Psoas muscle (tissue), 8 donors: Measurements from ENCODE around the gene RANBP10. TPM values are rescaled to one million over a fixed set of nuclear protein-coding genes. Genes with fewer than 3 reads are reported as not detected.
"Not testable (repeated sequence)": the region's sequence is repeated elsewhere in the genome, so short reads cannot be mapped to it uniquely, and the experiment has no call there.

Experiments used
- ATAC-seq, 4 donors: fragments of 200-7000 bp; cut with Tn5 transposase; one replicate each; pipeline ENCODE4 v1.9.1; 2020; ENCODE audit warnings: moderate library complexity in 3 of 4, mild to moderate bottlenecking in 2 of 4
- DNase-seq, 2 donors: peaks; one replicate each; pipeline ENCODE4 v3.0.0-alpha.2; 2020
- H3K27ac ChIP-seq: fragments of 200-600 bp; one replicate; pipeline ENCODE4 v1.8.0; 2022
- H3K27me3 ChIP-seq, 3 donors: fragments of 200-600 bp in 1 of 3; one replicate each; pipeline versions ENCODE4 v1.6.1 to v1.8.0; 2013 to 2022; ENCODE audit warnings: low read length in 2 of 3, mild to moderate bottlenecking in 2 of 3, moderate library complexity in 1 of 3; ENCODE audit not compliant: insufficient read depth in 3 of 3
- H3K36me3 ChIP-seq, 2 donors: fragments of 200-600 bp in 1 of 2; one replicate each; pipeline versions ENCODE4 v1.6.1 to v1.8.0; 2013 to 2022; ENCODE audit warnings: low read depth in 1 of 2, mild to moderate bottlenecking in 1 of 2, moderate library complexity in 1 of 2; ENCODE audit not compliant: insufficient read depth in 1 of 2
- H3K4me1 ChIP-seq: fragments of 200-600 bp; one replicate; pipeline ENCODE4 v1.8.0; 2022
- H3K4me3 ChIP-seq: fragments of 200-600 bp; one replicate; pipeline ENCODE4 v1.8.0; 2022; ENCODE audit warnings: mild to moderate bottlenecking
- H3K9me3 ChIP-seq: fragments of 200-600 bp; one replicate; pipeline ENCODE4 v1.8.0; 2022
- WGBS, 3 donors: extraction: QIAGEN DNeasy Blood & Tissue Kit; methylation state at CpG; one replicate each; pipeline versions ENCODE4 v1.1.6 to v1.1.7; 2013; 5-methylcytosine and 5-hydroxymethylcytosine counted together
- intact Hi-C, 2 donors: fragments of 100-400 bp; cut with DNase I; formaldehyde crosslinking; loops; one replicate each; pipeline versions ENCODE4 v1.11.0 to v1.14.2; 2022
- polyA plus RNA-seq, 3 donors: library from polyadenylated mRNA; stranded (reverse); fragments of 200-250 nt; gene quantifications; one replicate each; pipeline ENCODE4 v1.2.3, GENCODE V29; 2013
- total RNA-seq, 4 donors: library from RNA; stranded (reverse); fragmentation: NEBNext Ultra II Directional in 2 of 4; extraction: Animal tissue kit (Norgen Biotek cat#: 25700) in 2 of 4; gene quantifications; one replicate each; pipeline versions ENCODE4 v1.2.1 to v1.2.4, GENCODE V29; 2021 to 2023
- TF ChIP-seq, protein P1 (sequence below): fragments of 200-600 bp; IDR thresholded peaks from one replicate; pipeline ENCODE4 v1.8.0; 2022; ENCODE audit warnings: antibody characterized with exemption
- donor health status: healthy with polysubstance abuse.
- donor health status: DM: no; HTN: no; CAD: no; lungs with moderate emphysema.
- donor health status: Bipolar disorder and iron deficiency.
- donor health status: healthy.
- donor health status: DM: yes; HTN: yes; CAD: no.
- donor health status: DM: no; HTN: no; CAD: no.
- donor health status: DM: no; HTN: no; CAD: no.
- donor health status: DM: yes; HTN: yes; CAD: no.

The RANBP10 gene
- total and polyA plus RNA-seq, 7 donors: 9.1 to 27.9 (median 17.6) TPM

- Histone ChIP-seq H3K27me3 (no peaks in the 10 kb centered on the region), H3K4me3 (peak overlapping the region; percentile 100), H3K36me3 (peaks cover 0 to 5% of the 10 kb centered on the region in 2 donors), H3K27ac (peak overlapping the region; percentile 100), H3K4me1 (peaks cover 32% of the 10 kb centered on the region), H3K9me3 (no peaks in the 10 kb centered on the region)
- no peak for DNase-seq
- WGBS, 3 donors: 30 to 39% (median 32%) methylated on average over 17 of the region's 17 CpGs
- peak; percentile 1 to 20 (median 12) for ATAC-seq
- TF ChIP-seq, protein P1, sequence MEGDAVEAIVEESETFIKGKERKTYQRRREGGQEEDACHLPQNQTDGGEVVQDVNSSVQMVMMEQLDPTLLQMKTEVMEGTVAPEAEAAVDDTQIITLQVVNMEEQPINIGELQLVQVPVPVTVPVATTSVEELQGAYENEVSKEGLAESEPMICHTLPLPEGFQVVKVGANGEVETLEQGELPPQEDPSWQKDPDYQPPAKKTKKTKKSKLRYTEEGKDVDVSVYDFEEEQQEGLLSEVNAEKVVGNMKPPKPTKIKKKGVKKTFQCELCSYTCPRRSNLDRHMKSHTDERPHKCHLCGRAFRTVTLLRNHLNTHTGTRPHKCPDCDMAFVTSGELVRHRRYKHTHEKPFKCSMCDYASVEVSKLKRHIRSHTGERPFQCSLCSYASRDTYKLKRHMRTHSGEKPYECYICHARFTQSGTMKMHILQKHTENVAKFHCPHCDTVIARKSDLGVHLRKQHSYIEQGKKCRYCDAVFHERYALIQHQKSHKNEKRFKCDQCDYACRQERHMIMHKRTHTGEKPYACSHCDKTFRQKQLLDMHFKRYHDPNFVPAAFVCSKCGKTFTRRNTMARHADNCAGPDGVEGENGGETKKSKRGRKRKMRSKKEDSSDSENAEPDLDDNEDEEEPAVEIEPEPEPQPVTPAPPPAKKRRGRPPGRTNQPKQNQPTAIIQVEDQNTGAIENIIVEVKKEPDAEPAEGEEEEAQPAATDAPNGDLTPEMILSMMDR: no peak
- intact Hi-C loops: loop anchor here in 1 of 2 donors (10.0 kb wide), 1 partner anchor 393 kb away; the partner anchor contains the start of gene ESRP2
Observed at GRCh38 chr16:67841198-67841815, 34.9 kb upstream of the RANBP10 start.

- H3K27ac ChIP-seq: no peak overlapping the region
Observed at GRCh38 chr16:67837811-67838210, 31.5 kb upstream of the RANBP10 start.

DNA sequence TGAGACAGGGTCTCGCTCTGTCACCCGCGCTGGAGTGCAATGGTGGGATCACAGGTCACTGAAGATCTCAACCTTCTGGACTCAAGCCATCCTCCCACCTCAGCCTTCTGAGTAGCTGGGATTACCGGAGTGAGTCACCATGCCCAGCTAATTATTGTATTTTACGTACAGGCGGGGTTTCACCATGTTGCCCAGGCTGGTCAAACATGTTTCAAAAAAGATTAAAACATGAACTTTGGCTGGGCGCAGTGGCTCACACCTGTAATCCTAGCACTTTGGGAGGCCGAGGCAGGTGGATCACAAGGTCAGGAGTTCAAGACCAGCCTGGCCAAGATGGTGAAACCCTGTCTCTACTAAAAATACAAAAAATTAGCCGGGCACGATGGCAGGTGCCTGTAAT, 30.8 kb upstream of the RANBP10 start:
- intact Hi-C loops, H3K27ac ChIP-seq, ATAC-seq, DNase-seq, H3K36me3 ChIP-seq, H3K9me3 ChIP-seq, H3K4me3 ChIP-seq, H3K27me3 ChIP-seq: not testable (repeated sequence)
- H3K4me1 ChIP-seq: peaks cover 22% of the 10 kb centered on the region
- 79 to 89% (median 88%) methylated on average over 10 of the region's 10 CpGs for WGBS, 3 donors

More at GRCh38 chr16:67837811-67838210, 31.5 kb upstream of the RANBP10 start:
- intact Hi-C loops: no loop called here
- Histone ChIP-seq H3K36me3 (no peaks in the 10 kb centered on the region), H3K4me1 (peaks cover 17% of the 10 kb centered on the region), H3K9me3 (no peaks in the 10 kb centered on the region), H3K4me3 (no peak overlapping the region), H3K27me3 (no peaks in the 10 kb centered on the region)
- ATAC-seq (no peak), DNase-seq (no peak)
- WGBS, 3 donors: 68 to 83% (median 80%) methylated on average over 2 of the region's 2 CpGs
- TF ChIP-seq, protein P1: no peak

GRCh38 chr16:67834242-67834614, 27.9 kb upstream of the RANBP10 start:
- Histone ChIP-seq H3K27me3 (no peaks in the 10 kb centered on the region), H3K36me3 (peaks cover 3 to 31% of the 10 kb centered on the region in 2 donors), H3K4me1 (peaks cover 17% of the 10 kb centered on the region), H3K4me3 (peak overlapping the region; percentile 80), H3K27ac (peak overlapping the region; percentile 80), H3K9me3 (no peaks in the 10 kb centered on the region)
- DNase-seq: no peak
- intact Hi-C loops: no loop called here
- peak in 1 of 4 donors; percentile 1 for ATAC-seq
- WGBS, 3 donors: 69 to 82% (median 81%) methylated on average over 10 of the region's 10 CpGs
- TF ChIP-seq, protein P1: no peak

DNA sequence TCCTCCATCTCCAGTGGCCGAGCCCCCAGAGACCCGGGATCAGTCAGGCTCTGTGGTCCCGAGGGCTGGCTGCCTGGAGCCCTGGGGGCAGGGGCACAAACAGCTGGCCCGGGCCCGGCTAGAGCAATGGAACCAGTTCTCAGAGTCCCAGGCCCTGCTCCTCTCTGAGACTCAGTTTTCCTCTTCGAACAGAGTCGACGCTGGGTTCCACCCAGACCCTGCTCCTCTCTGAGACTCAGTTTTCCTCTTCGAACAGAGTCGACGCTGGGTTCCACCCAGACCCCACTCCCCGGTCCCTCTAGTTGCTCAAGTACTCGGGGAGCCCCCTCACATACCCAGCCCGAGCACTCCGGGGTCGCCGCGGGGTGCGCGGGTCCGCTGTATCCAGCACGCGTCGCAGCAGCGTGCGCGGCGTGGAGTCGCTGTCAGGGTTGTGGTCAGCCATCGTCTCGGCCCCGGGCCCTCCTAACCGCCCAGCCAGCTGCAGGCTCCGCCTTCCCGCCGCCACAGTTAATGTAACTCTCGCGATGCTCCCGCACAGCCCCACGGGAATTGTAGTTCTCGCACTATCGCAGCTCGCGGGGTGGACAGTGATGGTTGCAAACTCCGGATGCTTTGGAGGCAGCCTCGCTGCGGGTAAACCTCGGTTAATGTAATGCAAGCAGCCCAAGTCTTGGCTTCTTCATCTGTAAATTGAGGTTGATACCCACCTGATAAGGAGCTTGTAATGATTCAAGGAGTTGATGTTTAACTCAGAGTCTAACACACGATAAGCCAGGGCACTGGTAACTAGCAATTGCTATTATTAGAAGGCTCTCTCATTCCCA, 27.3 kb upstream of the RANBP10 start:
- Histone ChIP-seq H3K9me3 (no peaks in the 10 kb centered on the region), H3K36me3 (peaks cover 3 to 37% of the 10 kb centered on the region in 2 donors), H3K4me3 (peak overlapping the region; percentile 80), H3K27me3 (no peaks in the 10 kb centered on the region), H3K27ac (peak overlapping the region; percentile 80), H3K4me1 (peaks cover 17% of the 10 kb centered on the region)
- 0 to 1% (median 0%) methylated on average over 49 of the region's 49 CpGs for WGBS, 3 donors
- intact Hi-C loops: no loop called here
- TF ChIP-seq, protein P1: no peak
- DNase-seq (peak; percentile 95 to 97), ATAC-seq (peak; percentile 96 to 100 (median 98))
